ENCODE measurements around the gene LAMTOR5. TPM values are rescaled to one million over a fixed set of nuclear protein-coding genes. Genes with fewer than 3 reads are reported as not detected.
"Not testable (repeated sequence)": the region's sequence is repeated elsewhere in the genome, so short reads cannot be mapped to it uniquely, and the experiment has no call there.

The LAMTOR5 gene
- 39.4 TPM for total RNA-seq

- H3K27me3 ChIP-seq (ENCODE audit: insufficient read depth, low read length), result no peaks in the 10 kb centered on the region
- peaks cover 22% of the 10 kb centered on the region for H3K4me1 ChIP-seq (ENCODE audit: insufficient read depth, low read length)
- H3K9me3 ChIP-seq (ENCODE audit: low read depth, low read length), result no peaks in the 10 kb centered on the region
- H3K4me3 ChIP-seq (ENCODE audit: low read length), result peak within 1 kb of the TSS; percentile 66
These were observed at the start of gene LAMTOR5 for GRCh38 chr1:110407260-110408210. LAMTOR5 (minus strand) TSS chr1:110407694; CDS start chr1:110407620, 74 bp downstream.

DNA sequence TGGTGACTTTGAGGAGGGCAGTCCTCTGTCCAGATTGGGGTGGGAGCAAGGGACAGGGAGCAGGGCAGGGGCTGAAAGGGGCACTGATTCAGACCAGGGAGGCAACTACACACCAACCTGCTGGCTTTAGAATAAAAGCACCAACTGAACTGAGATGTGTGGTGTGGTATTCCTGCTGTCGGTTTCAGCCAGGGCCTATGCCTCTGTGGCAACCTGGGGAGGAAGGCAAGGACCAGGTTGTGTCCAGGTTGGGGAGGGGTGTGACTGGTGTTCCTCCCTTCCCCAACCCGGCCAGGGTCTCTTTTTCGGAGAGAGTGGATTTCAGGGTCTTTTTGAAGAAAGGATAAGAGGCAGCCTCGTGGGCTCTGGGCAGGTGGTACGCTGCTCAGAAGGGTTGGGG lies 49.7 kb upstream of the LAMTOR5 start:
- Histone ChIP-seq H3K9me3 (ENCODE audit: low read depth, low read length) (no peaks in the 10 kb centered on the region), H3K4me1 (ENCODE audit: insufficient read depth, low read length) (no peaks in the 10 kb centered on the region), H3K27me3 (ENCODE audit: insufficient read depth, low read length) (no peaks in the 10 kb centered on the region), H3K4me3 (ENCODE audit: low read length) (no peak overlapping the region)

DNA sequence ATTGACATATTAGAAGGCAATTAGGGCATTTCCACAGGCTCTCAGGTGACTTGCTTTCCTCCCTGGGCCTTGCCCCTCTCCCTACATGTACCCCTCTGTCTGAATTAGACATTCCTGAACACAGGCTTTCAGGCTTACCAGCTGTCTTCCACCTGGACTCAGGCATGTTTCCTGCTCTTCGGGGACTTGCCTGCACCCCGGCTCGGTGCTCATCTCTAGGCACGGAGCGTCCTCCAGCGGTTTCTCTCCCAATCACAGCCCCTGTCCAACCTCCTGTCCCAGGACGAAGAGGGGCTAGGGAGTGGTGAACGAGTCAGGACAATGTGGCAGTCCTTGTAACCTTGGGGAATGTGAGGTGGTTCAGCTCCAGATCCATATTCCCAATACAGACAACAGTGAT lies 47.7 kb upstream of the LAMTOR5 start:
- Histone ChIP-seq H3K9me3 (ENCODE audit: low read depth, low read length) (no peaks in the 10 kb centered on the region), H3K4me3 (ENCODE audit: low read length) (no peak overlapping the region), H3K4me1 (ENCODE audit: insufficient read depth, low read length) (no peaks in the 10 kb centered on the region), H3K27me3 (ENCODE audit: insufficient read depth, low read length) (no peaks in the 10 kb centered on the region)

DNA sequence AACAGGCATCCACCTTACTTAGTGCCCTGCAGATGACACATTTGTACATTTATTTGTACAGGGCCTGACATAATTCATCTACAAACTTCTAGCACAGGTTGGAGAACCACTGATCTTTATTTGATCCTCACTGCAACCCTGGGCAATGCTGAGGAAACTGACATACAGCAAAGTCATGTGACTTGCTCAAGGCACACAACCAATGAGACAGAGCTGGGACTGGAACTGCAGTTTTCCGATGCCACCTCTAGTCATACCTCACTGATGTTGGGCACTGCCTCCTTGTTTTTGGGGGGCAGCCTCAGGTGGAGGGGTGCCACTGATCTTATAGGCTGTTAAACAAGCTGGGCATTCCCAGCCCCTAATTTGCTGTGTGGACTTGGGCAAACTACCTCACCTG lies 46.8 kb upstream of the LAMTOR5 start:
- no peaks in the 10 kb centered on the region for H3K9me3 ChIP-seq (ENCODE audit: low read depth, low read length)
- no peaks in the 10 kb centered on the region for H3K4me1 ChIP-seq (ENCODE audit: insufficient read depth, low read length)
- H3K4me3 ChIP-seq (ENCODE audit: low read length), result no peak overlapping the region
- no peaks in the 10 kb centered on the region for H3K27me3 ChIP-seq (ENCODE audit: insufficient read depth, low read length)

- no peak overlapping the region for H3K4me3 ChIP-seq (ENCODE audit: low read length)
- no peaks in the 10 kb centered on the region for H3K9me3 ChIP-seq (ENCODE audit: low read depth, low read length)
- H3K4me1 ChIP-seq (ENCODE audit: insufficient read depth, low read length), result no peaks in the 10 kb centered on the region
- H3K27me3 ChIP-seq (ENCODE audit: insufficient read depth, low read length), result no peaks in the 10 kb centered on the region
These were observed 46.3 kb upstream of the LAMTOR5 start for GRCh38 chr1:110453829-110454228.

DNA sequence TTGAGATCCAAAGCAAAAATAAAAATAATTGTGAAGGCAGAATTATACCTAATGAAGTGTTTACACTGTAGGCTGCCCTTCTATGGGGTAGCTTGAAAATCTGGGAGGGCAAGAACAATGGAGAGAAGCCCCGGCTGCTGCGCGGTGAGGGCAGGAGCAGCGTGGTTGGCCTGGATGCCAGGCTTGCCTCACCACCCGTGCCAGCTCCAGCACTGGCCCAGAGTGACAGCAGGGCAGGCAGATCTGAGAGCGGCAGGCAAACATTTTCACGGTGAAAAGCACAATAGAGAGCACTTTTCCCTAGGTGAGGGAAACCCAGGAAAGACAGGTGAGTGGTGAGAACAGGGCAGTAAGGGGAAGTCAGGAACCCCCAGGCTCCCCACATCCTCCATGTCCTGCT lies 44.8 kb upstream of the LAMTOR5 start:
- Histone ChIP-seq H3K9me3 (ENCODE audit: low read depth, low read length) (no peaks in the 10 kb centered on the region), H3K4me3 (ENCODE audit: low read length) (no peak overlapping the region), H3K4me1 (ENCODE audit: insufficient read depth, low read length) (no peaks in the 10 kb centered on the region), H3K27me3 (ENCODE audit: insufficient read depth, low read length) (no peaks in the 10 kb centered on the region)

- H3K27me3 ChIP-seq (ENCODE audit: insufficient read depth, low read length), result no peaks in the 10 kb centered on the region
- no peak within 1 kb of the TSS for H3K4me3 ChIP-seq (ENCODE audit: low read length)
These were observed 43.4 kb upstream of the LAMTOR5 start, which contains the start of gene PROK1 for GRCh38 chr1:110450929-110451328. PROK1 (plus strand) TSS chr1:110451149; CDS start chr1:110451217, 68 bp downstream.

GRCh38 chr1:110449661-110450651 lies 42.5 kb upstream of the LAMTOR5 start:
- H3K4me3 ChIP-seq (ENCODE audit: low read length), result no peak overlapping the region
- no peaks in the 10 kb centered on the region for H3K9me3 ChIP-seq (ENCODE audit: low read depth, low read length)
- H3K4me1 ChIP-seq (ENCODE audit: insufficient read depth, low read length), result no peaks in the 10 kb centered on the region
- no peaks in the 10 kb centered on the region for H3K27me3 ChIP-seq (ENCODE audit: insufficient read depth, low read length)

More at GRCh38 chr1:110450929-110451328, 43.4 kb upstream of the LAMTOR5 start, which contains the start of gene PROK1:
- H3K4me1 ChIP-seq (ENCODE audit: insufficient read depth, low read length), result no peaks in the 10 kb centered on the region
- H3K9me3 ChIP-seq (ENCODE audit: low read depth, low read length), result no peaks in the 10 kb centered on the region

DNA sequence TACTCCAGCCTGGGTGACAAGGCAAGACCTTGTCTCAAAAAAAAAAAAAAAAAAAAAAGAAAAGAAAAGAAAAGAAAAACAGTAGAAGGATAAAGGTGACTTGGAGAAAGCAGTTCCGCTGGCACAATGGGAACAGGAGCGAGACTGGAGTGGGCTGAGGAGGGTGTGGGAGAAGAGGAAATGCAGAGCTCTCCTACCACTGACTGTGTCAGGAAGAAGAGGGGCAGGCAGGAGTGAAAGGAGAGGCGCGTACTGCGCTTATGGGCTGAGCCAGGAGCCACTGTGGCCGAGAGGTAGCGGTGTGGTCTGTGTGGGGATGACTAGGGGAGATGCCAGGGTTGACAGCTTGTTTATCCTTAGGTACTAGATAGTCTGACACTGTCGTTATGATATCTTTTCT lies 37.1 kb upstream of the LAMTOR5 start:
- no peaks in the 10 kb centered on the region for H3K4me1 ChIP-seq (ENCODE audit: insufficient read depth, low read length)
- no peaks in the 10 kb centered on the region for H3K9me3 ChIP-seq (ENCODE audit: low read depth, low read length)
- H3K4me3 ChIP-seq (ENCODE audit: low read length), result no peak overlapping the region
- no peaks in the 10 kb centered on the region for H3K27me3 ChIP-seq (ENCODE audit: insufficient read depth, low read length)

- no peak overlapping the region for H3K4me3 ChIP-seq (ENCODE audit: low read length)
- no peaks in the 10 kb centered on the region for H3K4me1 ChIP-seq (ENCODE audit: insufficient read depth, low read length)
These were observed 36.0 kb upstream of the LAMTOR5 start for GRCh38 chr1:110443451-110443850.

GRCh38 chr1:110441888-110442287 lies 34.4 kb upstream of the LAMTOR5 start:
- H3K27me3 ChIP-seq (ENCODE audit: insufficient read depth, low read length), result no peaks in the 10 kb centered on the region
- no peaks in the 10 kb centered on the region for H3K4me1 ChIP-seq (ENCODE audit: insufficient read depth, low read length)
- no peaks in the 10 kb centered on the region for H3K9me3 ChIP-seq (ENCODE audit: low read depth, low read length)
- H3K4me3 ChIP-seq (ENCODE audit: low read length), result no peak overlapping the region

More at GRCh38 chr1:110443451-110443850, 36.0 kb upstream of the LAMTOR5 start:
- H3K9me3 ChIP-seq (ENCODE audit: low read depth, low read length), result no peaks in the 10 kb centered on the region
- no peaks in the 10 kb centered on the region for H3K27me3 ChIP-seq (ENCODE audit: insufficient read depth, low read length)

DNA sequence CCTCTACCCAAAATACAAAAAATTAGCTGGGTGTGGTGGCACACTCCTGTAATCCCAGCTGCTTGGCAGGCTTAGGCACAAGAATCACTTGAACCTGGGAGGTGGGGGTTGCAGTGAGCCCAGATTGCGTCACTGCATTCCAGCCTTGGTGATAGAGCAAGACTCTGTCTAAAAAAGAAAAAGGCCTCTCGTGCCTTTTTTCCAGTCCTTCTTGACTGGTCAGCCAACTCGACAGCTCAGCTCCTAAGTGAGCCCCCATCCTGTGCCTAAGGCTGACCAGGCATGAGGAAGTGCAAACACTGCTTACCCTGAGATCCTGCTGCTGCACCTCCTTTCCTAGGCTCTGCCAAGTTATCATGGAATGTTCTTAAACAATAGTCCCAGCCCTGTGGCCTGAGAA lies 33.4 kb upstream of the LAMTOR5 start:
- no peaks in the 10 kb centered on the region for H3K4me1 ChIP-seq (ENCODE audit: insufficient read depth, low read length)
- H3K9me3 ChIP-seq (ENCODE audit: low read depth, low read length), result no peaks in the 10 kb centered on the region
- H3K4me3 ChIP-seq (ENCODE audit: low read length), result no peak overlapping the region
- no peaks in the 10 kb centered on the region for H3K27me3 ChIP-seq (ENCODE audit: insufficient read depth, low read length)

DNA sequence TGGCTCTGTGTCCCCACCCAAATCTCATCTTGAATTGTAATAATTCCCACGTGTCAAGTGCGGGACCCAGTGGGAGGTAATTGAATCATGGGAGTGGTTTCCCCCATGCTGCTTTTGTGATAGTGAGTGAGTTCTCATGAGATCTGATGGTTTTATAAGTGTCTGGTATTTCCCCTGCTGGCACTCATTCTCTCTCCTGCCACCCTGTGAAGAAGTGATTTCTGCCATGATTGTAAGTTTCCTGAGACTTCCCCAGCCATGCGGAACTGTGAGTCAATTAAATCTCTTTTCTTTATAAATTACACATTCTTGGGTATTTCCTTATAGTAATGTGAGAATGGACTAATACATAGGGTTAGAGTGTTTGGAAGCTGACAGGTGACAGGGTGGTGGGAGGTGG lies 32.4 kb upstream of the LAMTOR5 start:
- H3K4me3 ChIP-seq (ENCODE audit: low read length); H3K9me3 ChIP-seq (ENCODE audit: low read depth, low read length); H3K4me1 ChIP-seq (ENCODE audit: insufficient read depth, low read length); H3K27me3 ChIP-seq (ENCODE audit: insufficient read depth, low read length): not testable (repeated sequence)

DNA sequence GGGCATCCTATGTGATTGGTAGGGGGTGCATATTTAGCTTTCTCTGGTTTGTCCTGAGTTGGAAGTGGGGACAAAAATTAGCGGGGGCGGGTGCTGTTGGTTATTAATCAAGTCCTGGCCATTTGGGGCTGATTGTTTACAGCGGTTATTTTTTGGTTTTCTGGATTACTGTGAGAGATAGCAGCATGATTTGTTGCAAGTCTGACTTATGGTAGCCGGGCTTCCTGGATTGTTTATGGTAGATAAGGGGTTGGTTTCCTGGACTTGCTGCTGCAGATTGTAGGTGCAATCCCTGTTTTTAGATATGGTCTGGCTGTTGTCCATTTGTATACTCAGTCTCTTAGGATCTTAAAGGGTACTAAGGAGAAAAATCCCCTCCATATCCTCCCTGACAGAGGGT lies 31.4 kb upstream of the LAMTOR5 start:
- Histone ChIP-seq H3K4me1 (ENCODE audit: insufficient read depth, low read length) (peaks cover 7% of the 10 kb centered on the region), H3K27me3 (ENCODE audit: insufficient read depth, low read length) (no peaks in the 10 kb centered on the region), H3K9me3 (ENCODE audit: low read depth, low read length) (no peaks in the 10 kb centered on the region), H3K4me3 (ENCODE audit: low read length) (no peak overlapping the region)

All from mononuclear cell (primary cell).